ENCODE measurements around the gene CHRFAM7A.
"Not testable (repeated sequence)": the region's sequence is repeated elsewhere in the genome, so short reads cannot be mapped to it uniquely, and the experiment has no call there.

- TF ChIP-seq, protein P1, sequence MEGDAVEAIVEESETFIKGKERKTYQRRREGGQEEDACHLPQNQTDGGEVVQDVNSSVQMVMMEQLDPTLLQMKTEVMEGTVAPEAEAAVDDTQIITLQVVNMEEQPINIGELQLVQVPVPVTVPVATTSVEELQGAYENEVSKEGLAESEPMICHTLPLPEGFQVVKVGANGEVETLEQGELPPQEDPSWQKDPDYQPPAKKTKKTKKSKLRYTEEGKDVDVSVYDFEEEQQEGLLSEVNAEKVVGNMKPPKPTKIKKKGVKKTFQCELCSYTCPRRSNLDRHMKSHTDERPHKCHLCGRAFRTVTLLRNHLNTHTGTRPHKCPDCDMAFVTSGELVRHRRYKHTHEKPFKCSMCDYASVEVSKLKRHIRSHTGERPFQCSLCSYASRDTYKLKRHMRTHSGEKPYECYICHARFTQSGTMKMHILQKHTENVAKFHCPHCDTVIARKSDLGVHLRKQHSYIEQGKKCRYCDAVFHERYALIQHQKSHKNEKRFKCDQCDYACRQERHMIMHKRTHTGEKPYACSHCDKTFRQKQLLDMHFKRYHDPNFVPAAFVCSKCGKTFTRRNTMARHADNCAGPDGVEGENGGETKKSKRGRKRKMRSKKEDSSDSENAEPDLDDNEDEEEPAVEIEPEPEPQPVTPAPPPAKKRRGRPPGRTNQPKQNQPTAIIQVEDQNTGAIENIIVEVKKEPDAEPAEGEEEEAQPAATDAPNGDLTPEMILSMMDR (IDR thresholded peaks at IDR 0.05; ENCODE audit: borderline replicate concordance, extremely low read depth, low read length, poor library complexity, severe bottlenecking): not testable (repeated sequence)
- not testable (repeated sequence) for TF ChIP-seq EZH2 (IDR thresholded peaks at IDR 0.05; ENCODE audit: borderline replicate concordance, low read depth, low read length, severe bottlenecking)
Measured at GRCh38 chr15:30367246-30367645, 26.1 kb downstream of the CHRFAM7A start.
